Inflammatory macrophage treated with lipopolysaccharide for 4 hours (primary cell): ENCODE measurements around the gene MOB3A.

Experiments
- DNase-seq: peaks from one replicate; pipeline ENCODE4 v3.0.0-alpha.2; 2020

The MOB3A gene

DNA sequence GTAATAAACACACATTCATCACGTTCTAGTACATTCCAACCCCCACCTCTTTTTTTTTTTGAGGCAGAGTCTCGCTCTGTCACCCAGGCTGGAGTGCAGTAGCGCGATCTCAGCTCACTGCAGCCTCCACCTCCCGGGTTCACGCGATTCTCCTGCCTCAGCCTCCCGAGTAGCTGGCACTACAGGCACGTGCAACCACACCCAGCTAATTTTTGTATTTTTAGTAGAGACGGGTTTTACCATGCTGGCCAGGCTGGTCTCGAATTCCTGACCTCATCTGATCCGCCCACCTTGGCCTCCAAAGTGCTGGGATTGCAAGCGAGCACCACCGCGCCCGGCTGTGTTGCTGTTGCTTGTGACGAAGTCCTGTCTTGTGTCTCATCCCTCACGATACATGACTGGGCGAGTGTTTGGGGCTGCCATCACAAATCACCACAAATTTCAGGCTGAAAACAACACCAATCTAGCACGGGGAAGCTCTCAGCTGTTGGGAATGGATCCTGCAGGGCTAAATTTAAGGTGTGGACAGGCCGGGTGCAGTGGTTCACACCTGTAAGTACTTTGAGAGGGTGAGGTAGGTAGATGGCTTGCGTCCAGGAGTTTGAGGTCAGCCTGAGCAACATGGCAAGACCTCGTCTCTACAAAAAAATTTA is 15.7 kb downstream of the MOB3A start:
- no peak for DNase-seq

DNA sequence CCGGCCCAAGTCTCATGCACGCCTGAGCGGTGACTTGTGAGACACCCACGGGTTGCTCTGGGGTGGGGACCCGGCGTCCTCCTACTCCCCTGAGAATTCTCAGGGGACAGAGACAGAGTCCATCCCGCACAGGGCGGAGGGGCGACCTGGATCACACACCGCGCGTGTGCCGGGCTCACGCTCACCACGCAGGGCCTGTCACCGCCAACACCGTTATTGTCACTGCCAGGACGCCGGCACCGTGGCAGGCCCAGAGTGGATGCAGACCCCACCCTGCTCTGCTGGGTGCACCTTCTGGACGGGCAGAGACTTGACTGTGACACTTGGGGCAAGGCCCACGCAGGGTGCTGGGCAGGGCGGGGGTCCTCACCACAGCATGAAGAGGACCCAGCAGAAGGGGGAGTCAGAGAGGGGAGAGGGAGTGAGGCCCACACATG is 16.2 kb downstream of the MOB3A start:
- no peak for DNase-seq

DNA sequence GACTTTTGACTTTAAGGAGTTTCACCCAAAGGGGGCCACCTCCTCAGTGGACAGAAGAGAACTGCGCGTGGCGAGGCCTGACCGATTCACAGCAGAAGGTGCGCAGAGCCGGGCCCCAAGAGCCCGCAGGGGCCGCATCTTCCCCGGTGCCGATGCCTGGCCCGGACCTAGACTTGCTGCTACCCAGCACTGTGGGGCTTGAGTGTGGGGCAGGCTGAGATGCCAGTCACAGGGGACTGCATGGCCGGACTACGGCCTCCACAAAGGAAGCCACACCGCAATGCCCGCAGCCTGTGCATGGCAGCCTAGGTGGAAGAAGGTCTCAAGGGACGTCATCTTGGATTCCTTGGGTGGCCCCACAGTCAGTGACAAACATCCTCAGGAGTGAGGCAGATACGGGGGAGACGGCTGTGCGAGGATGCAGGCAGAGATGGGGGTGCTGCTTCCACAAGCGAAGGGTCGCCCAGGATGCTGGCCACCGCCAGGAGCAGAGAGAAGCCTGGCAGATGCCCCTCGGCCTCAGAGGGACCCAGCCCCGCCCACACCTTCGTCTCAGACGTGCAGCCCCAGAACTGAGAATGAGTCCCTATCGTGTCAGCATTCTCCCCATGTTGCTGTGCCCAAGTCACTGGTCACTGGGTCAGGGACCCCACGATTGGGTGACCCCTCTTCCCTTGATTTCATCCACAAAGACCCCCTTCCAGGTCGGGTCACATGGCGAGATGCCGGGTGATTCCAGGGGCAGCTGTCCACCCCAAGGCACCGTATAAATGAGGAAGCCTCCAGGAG is 16.9 kb downstream of the MOB3A start:
- DNase-seq: no peak

DNA sequence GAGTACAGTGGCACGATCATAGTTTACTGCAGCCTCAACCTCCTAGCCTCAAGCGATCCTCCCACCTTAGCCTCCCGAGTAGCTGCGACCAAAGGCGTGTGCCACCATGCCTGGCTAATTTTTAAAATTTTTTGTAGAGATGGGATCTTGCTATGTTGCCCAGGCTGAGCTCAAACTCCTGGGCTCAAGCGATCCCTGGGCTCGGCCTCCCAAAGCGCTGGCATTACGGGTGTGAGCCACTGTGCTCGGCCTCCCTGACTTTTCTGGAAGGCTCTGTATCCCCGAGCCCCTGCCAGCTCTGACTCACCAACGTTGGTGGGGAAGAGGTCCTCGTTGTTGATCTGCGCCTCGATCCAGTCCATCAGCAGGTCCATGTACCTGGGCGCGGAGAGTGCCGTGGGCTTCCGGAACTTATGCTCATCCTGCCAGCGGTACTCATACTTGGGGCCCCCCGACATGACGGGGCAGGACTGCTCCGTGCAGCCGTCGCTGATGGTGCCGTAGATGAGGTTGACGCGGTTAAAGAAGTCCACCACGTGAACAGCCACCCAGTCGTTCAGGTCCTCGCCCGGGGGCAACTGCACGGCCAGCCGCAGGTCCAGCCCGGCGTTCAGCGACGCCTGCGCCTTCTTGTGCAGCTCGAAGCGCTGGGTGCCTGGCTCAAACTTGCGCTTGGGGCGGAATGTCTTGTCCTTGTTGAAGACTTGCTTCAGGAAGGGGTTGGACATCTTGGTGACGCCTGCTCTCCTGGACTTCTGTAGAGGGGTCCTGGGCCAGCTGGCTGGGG is 18.1 kb downstream of the MOB3A start:
- no peak for DNase-seq

DNA sequence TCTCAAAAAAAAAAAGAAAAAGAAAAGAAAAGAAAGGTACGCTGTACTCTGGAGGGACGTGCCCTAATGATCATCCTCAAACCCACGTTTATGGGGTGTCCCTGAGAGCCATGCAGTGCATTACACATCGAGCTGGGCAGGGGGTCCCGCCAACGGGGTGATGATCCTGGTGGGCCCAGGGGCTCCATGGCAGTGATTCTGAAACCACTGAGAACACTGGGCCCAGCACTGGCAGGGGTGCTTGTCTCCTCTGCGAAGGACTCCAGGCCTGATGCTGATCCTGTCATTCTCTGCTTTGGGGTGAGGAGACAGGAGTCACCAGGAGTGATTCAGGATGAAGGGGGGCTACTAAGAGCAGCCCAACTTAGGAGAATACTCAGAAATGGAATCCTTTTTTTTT is 18.7 kb downstream of the MOB3A start:
- no peak for DNase-seq

DNA sequence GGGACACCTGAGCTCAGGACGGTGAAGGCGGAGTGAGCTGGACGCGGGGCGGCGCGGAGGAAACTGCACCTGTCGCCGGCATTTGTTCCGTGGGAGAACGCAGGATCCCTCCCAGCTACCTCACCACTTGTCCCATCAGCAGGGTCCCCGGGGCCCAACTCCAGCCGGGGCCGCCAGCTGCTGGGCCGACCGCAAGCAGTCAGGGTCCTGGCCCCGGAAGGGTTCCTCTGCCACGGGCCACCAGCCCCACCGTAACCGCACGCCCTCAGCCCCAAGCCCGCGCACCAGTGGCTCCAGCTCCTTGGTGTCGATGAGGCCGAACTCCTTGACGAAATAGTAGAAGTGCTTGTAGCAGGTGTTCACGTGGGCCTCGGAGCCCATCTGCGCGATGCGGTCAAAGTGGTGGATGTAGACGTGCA is 19.6 kb downstream of the MOB3A start:
- DNase-seq: no peak

DNA sequence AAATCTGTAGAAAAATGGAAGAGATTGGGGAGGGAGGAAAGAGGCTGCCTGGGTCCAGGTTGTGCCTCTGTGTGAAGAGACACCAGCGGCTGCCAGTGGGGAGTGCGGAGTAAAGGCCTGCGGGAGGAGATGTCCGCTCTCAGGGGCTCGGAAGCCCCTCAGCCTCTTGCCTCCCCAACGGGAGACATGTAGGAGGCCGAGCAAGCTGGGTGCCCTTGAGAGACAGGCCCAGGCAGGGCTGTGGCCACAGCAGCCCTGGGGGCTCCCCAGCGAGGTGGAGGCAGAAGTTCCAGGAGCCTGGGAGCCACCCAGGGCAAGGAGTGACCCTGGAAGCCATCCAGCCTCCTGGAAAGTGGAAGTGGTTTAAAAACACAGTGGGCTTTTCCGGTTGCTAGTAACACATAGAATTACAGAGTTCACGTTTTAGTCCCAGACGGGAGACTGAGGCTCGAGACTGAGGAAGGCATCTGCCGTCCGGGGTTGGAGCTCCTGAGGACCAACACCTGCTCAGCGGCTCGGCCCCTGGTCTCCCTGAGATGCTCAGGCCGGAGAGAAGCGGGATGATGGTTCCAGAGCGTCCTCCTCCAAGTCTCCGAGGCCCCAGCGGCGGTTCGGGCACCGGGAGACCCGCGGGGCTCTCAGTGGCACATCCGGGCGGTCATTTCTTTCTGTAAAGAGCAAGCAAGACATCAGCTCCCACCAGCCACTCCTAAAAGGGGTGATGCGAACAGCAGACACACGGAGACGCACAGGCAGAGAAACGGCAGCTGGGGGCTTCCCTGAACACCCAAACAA is 23.2 kb downstream of the MOB3A start:
- no peak for DNase-seq

DNA sequence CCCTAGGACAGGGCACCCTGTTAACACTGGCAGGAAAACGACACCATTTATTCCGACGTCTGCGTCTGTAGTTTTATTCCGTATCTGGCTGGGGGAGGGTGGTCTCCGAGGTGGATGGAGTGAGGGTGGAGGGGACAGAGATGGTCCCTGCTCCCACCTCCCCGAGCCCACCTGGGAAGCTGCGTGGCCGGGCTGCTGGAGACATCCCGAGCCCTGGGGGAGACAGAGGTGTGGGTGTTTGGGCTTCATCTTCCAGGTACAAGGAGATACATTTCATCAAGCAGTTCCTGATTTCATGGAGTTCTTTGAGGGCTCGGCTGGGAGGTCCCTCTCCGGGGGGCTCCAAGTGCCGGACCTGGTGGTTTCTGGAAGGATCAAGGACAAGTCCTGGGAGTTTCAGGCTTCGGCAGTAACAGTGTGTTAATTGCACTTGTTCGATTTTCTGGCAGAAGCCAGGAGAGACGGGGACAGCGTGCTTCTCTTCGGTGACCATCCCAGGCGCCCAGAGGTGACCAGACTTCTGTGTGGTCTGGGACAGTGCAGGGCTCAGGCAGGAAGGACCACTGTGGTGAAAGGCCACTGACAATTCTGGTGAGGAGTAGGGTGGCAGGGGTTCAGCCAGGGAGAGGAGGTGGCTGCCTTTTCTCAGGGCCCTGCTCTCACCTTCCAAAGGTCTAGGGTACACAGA is 25.0 kb downstream of the MOB3A start:
- DNase-seq: no peak

DNA sequence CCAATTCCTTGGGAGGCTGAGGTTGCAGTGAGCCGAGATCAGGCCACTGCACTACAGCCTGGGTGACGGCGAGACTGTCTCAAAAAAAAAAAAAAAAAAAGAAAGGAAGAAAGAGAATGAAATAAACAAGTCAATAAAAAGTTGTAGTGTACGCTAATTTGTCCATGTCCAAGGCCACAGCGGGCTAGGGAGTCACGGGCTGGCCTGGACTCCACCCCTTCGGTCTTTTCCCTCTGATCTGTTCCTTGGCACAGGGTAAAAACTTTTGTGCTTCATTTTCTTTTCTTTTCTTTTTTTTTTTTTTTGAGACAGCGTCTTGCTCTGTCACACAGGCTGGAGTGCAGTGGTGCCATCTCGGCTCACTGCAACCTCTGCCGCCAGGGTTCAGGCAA is 25.7 kb downstream of the MOB3A start:
- DNase-seq: no peak

DNA sequence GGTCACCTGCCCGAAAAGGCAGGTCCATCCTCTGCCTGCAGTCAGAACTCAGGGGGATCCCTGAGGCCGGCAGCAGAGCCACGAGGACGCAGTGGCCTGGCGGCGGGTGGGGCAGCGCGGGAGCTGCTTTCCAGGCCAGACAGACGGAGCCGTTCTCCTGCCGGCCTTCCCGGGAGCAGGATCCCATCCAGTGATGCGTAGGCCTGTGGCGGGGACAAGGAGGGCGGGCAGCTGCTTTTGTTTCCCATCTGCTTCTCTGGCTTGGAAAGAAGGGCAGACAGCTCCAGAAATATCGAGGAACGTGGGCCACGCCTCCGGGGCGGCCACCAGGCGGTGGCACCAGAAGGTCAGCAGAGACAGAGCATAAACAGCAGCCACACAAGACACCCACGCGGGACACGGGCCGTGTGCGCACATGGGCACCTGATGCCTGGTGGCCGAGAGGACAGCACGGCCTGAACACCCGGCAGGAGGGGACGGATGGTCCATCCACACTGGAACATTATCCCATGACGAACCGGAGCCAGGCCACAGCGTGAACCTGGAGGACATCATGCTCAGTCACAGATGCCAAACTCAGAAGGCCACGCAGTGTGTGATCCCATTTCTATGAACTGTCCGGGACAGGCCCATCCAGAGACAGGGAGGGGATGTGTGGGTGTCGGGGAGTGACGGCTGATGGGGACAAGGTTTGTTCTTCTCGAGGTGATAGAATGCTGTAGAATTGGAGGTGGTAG is 31.2 kb downstream of the MOB3A start:
- no peak for DNase-seq

DNA sequence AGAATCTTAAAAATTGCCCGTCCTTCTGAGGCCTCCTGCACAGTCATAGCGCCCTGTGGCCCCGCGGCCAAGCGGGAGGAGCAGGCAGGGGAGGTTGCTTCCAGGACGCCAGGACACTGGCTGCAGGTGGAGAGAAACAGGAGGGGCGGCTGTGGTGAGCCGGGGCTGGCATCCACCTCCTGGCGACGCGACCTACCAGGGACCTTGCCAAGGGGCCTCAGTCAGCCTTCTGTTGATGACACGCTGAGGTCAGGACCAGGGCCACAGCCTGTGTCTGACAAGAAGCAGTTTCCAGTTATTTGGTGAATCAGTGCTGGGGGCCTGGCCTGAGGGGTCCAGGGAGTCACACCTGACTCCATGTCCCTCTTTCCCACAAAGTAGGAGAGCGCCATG is 31.7 kb downstream of the MOB3A start:
- DNase-seq: no peak

DNA sequence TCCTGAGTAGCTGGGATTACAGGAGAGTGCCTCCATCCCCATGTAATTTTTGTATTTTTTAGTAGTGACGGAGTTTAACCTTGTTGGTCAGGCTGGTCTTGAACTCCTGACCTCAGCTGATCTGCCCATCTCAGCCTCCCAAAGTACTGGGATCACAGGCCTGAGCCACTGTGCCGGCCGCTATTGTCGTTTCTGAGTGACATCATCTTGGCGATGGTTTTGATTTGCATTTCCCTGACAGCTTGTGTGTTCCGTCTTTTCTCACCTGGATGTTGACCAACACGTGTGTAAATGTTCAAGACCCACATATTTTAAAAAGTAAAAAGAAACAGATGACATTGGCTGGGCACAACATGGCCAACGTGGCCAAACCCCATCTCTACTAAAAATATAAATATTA is 32.3 kb downstream of the MOB3A start:
- no peak for DNase-seq

DNA sequence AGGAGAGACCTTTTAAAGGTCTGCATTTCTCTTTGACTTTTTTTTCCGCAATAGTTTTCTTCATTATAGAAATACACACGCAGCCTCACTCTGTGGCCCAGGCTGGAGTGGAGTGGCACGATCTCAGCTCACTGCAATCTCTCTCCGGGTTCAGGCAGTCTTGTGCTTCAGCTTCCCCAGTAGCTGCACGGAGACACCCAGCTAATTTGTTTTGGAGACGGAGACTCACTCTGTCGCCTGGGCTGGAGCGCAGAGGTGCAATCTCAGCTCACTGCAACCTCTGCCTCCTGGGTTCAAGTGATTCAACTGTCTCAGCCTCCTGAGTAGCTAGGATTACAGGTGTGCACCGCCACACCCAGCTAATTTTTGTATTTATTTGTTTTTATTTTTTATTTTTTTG is 33.4 kb downstream of the MOB3A start:
- no peak for DNase-seq

DNA sequence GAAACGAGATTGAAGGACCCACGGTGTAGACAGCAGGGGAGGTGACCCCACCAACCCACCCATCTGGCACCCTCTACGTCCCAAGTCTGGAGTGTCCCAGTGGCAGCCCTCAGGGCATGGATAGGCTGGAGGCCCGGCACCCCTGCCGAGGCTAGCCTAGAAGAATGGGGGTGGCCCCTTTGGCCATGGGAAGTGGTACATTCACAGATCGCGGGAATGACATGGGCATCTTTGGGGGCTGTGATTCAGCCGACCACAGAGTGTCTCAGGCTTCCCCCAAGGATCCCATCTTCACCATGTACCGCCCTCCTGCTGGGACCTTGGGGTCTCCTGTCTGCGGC is 33.8 kb downstream of the MOB3A start:
- no peak for DNase-seq

DNA sequence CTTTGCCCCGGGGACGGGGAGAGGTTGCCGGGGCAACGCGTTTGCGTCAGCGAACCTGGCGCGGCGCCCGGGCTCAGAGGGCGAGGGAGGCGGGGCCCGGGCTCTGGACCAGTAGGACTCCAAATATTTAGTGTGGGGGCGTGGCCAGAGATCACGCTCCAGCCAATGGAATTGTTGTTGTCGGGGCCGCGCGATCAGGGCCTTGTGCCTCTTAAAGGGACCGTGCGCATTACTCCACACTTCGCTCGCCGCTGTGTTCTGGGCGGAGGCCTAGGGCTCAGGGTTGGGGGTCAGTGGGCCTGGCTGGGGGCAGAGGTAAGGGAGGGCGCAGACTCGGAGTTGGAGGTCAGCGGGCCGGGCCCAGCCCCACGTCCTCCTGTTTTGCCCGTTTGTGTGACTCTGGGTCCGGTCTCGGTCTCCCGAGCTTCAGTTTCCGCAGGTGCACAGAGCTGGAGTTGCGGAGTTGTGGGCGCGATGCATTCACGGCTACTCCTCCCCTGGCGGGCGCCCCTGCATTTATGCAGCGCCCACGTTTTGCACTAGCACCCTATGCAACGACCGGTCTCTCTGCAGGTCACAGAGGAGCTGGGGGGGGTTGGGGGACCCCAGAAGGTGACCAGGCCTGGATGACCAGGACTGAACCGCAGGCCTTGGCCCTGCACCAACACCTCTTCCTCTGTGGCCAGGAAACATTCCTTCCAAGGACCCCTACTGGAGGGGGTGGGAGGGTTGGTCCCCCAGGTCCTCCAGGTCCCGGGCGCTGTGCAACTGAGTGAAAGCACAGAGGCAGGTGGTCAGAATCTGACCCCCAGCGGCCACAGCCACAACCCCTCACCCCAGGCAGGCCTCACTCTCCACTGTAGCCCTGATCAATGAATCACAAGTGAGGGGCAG is 34.4 kb downstream of the MOB3A start:
- DNase-seq: peak; percentile 99

DNA sequence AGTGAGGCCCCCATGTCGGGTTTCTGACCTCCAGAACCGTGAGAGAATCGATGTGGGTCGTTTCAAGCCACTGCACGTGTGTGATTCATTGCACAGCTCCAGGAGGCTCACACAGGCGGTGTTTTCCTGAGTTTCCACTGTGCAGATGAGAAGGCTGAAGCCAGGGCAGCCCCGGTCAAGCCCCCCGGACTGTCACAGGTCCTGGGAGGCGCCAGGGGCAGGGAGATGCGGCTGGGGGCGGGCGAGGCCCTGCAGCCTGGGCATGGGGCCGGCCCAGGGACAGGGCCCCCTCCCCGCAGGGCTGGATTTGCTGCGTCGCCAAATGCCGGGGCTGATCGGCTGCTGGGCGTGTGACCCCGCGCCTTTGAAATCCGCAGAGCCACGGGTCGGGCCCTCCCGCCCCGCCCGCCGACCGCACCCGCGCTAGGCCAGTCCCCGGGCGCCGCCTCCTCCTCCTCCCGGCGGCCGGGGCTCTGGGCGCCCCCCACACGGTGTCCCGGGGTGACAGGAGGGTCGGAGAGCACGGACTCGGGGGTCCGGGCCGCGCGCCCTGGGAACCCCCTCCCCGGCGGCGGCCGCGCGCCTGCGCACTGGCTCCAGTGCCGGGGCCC is 35.1 kb downstream of the MOB3A start:
- peak; percentile 68 for DNase-seq

DNA sequence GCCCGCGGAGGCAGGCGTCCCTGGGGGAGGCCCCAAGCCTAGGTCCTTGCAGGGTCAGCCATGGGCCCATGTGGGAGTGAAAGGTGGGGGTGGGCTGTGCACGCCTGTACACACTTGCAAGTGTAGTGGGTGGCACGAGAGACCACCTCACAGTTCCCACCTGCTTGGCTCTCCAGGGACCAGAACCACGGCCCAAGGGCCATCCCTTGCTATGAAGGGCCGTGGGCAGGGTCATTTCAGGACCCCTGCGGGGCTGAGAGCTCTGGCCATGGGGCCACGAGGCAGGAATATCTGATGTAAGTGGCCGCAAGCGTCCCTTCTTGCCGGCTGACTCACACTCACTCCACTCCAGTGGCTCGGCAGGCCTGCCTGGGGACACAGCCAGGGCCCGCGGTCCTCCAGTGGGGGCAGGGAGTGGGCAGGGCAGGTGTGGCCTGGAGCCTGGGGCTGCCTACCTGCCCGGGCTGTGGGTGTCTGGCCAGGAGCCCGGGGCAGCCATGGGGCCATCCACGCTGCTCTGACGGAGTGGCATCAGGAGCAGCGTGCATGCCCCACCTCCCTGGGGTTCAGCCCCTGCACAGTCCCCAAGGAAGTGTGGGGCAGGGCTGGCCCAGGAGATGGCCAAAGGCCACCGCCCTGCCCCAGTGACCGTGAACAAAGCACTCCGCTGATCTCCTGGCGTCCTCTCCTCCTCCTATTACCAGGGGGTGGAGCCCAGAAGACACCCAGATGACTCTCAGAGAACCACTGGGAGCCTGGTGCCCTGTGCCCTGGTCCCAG is 36.5 kb downstream of the MOB3A start:
- DNase-seq: no peak

DNA sequence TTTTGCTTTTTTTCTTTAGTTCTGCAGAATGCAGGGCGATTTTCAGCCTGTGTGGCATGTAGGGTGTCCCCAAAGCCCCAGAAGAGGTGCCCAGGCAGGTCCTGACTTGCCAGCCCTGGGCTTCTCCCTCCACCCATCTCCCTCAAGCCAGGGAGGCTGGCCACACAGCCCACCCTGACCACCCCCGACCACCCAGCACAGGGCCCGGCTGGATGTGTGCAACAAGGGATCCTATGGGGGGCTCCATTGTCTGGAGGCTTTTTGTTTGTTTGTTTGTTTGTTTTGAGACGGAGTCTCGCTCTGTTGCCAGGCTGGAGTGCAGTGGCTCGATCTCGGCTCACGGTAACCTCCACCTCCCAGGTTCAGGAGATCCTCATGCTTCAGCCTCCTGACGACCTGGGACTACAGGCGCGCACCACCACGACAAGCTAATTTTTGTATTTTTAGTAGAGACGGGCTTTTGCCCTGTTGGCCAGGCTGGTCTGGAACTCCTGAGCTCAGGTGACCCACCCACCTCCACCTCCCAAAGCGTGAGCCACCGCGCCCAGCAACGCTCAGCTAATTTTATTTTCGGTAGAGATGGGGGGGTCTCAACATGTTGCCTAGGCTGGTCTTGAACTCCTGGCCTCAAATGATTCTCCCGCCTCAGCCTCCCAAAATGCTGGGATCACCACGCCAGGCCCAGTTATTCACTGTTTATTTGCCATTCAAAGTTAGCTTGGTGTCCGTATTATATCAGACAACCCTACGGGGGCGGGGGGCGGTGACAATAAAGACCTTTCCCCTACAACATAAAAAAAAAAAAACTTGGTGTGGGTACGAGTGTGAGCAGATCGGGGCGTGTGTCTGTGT is 37.3 kb downstream of the MOB3A start:
- DNase-seq: no peak
